ENCODE results near the gene STIM2.
"Not testable (repeated sequence)": the region's sequence is repeated elsewhere in the genome, so short reads cannot be mapped to it uniquely, and the experiment has no call there.

STIM2 gene

DNA sequence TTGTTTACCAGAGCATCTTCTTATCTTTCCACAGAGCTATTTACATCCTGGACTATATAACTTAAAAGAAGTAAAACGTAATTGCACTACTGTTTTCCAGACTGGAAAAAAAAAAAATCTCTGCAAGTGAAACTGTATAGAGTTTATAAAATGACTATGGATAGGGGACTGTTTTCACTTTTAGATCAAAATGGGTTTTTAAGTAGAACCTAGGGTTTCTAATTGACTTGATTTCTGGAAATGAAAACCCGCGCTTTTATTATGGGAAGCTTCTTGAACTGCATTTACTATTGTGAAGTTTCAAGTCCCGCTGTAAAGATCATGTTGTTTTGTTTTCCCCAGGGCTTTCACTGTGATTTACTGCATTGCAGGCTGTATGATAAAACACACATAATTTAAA, 162.7 kb downstream of the STIM2 start:
- Histone ChIP-seq H3K9me3 (ENCODE audit: control insufficient read depth, insufficient read depth, low read length) (no peaks in the 10 kb centered on the region), H3K9ac (ENCODE audit: low read depth, low read length) (no peak overlapping the region), H3K27ac (ENCODE audit: low read depth, low read length) (no peak overlapping the region), H3K4me3 (ENCODE audit: low read depth, low read length) (no peak overlapping the region), H3K27me3 (ENCODE audit: control insufficient read depth, insufficient read depth, low read length) (no peaks in the 10 kb centered on the region), H3K4me1 (ENCODE audit: control insufficient read depth, insufficient read depth, low read length) (no peaks in the 10 kb centered on the region), H3K36me3 (ENCODE audit: control insufficient read depth, insufficient read depth, low read length) (no peaks in the 10 kb centered on the region)

GRCh38 chr4:27024805-27025204, 164.2 kb downstream of the STIM2 start:
- no peaks in the 10 kb centered on the region for H3K27me3 ChIP-seq (ENCODE audit: control insufficient read depth, insufficient read depth, low read length)
- no peak overlapping the region for H3K9ac ChIP-seq (ENCODE audit: low read depth, low read length)
- no peak overlapping the region for H3K27ac ChIP-seq (ENCODE audit: low read depth, low read length)
- no peaks in the 10 kb centered on the region for H3K4me1 ChIP-seq (ENCODE audit: control insufficient read depth, insufficient read depth, low read length)
- no peaks in the 10 kb centered on the region for H3K9me3 ChIP-seq (ENCODE audit: control insufficient read depth, insufficient read depth, low read length)
- H3K4me3 ChIP-seq (ENCODE audit: low read depth, low read length): no peak overlapping the region
- no peaks in the 10 kb centered on the region for H3K36me3 ChIP-seq (ENCODE audit: control insufficient read depth, insufficient read depth, low read length)

GRCh38 chr4:27027428-27027827, 166.8 kb downstream of the STIM2 start:
- no peak overlapping the region for H3K9ac ChIP-seq (ENCODE audit: low read depth, low read length)
- no peaks in the 10 kb centered on the region for H3K27me3 ChIP-seq (ENCODE audit: control insufficient read depth, insufficient read depth, low read length)
- H3K27ac ChIP-seq (ENCODE audit: low read depth, low read length): no peak overlapping the region
- no peaks in the 10 kb centered on the region for H3K9me3 ChIP-seq (ENCODE audit: control insufficient read depth, insufficient read depth, low read length)
- no peak overlapping the region for H3K4me3 ChIP-seq (ENCODE audit: low read depth, low read length)
- no peaks in the 10 kb centered on the region for H3K36me3 ChIP-seq (ENCODE audit: control insufficient read depth, insufficient read depth, low read length)
- no peaks in the 10 kb centered on the region for H3K4me1 ChIP-seq (ENCODE audit: control insufficient read depth, insufficient read depth, low read length)

- H3K9me3 ChIP-seq (ENCODE audit: control insufficient read depth, insufficient read depth, low read length); H3K27me3 ChIP-seq (ENCODE audit: control insufficient read depth, insufficient read depth, low read length); H3K4me1 ChIP-seq (ENCODE audit: control insufficient read depth, insufficient read depth, low read length); H3K27ac ChIP-seq (ENCODE audit: low read depth, low read length); H3K36me3 ChIP-seq (ENCODE audit: control insufficient read depth, insufficient read depth, low read length); H3K9ac ChIP-seq (ENCODE audit: low read depth, low read length); H3K4me3 ChIP-seq (ENCODE audit: low read depth, low read length): not testable (repeated sequence)
These were observed 174.5 kb downstream of the STIM2 start for GRCh38 chr4:27035127-27035526.

DNA sequence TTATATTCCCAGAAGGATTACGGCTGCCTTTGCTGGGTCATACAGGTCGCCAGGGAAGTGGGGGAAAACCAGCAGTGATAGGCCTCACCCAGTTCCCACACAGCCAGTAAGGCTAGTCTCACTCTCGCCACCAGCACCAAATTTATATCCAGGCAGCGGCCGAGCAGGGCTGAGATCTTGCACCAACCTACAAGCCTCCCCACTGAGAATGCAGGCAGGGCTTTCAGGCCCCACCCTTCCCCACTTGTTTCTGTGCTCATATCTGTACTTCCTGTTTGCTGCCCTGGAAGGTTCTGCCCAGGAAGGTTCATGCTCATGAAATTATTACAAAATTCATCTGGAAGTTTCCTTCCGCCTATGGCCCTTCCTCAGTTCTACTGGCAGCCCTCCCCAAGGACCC, 179.7 kb downstream of the STIM2 start:
- H3K4me1 ChIP-seq (ENCODE audit: control insufficient read depth, insufficient read depth, low read length): no peaks in the 10 kb centered on the region
- no peaks in the 10 kb centered on the region for H3K9me3 ChIP-seq (ENCODE audit: control insufficient read depth, insufficient read depth, low read length)
- no peak overlapping the region for H3K4me3 ChIP-seq (ENCODE audit: low read depth, low read length)
- no peaks in the 10 kb centered on the region for H3K36me3 ChIP-seq (ENCODE audit: control insufficient read depth, insufficient read depth, low read length)
- H3K27ac ChIP-seq (ENCODE audit: low read depth, low read length): no peak overlapping the region
- H3K9ac ChIP-seq (ENCODE audit: low read depth, low read length): no peak overlapping the region
- H3K27me3 ChIP-seq (ENCODE audit: control insufficient read depth, insufficient read depth, low read length): no peaks in the 10 kb centered on the region

DNA sequence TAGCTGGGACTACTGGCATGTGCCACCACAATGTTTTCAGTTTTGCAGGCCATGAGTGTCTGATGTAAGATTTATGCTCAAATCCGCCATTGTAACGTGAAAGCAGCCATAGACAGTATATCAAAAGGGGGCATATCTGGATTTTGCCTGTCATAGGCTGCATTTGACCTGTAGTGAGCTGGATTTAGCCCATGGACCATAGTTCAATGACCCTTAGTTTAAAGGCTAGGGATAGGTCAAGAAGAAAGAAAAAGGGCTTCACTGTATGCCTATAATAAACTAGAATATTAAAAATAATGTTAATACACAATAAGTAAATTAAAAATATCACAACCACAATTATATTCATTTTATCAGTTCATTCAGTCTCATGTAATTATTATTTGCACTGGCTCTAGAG, 181.8 kb downstream of the STIM2 start:
- Histone ChIP-seq H3K27me3 (ENCODE audit: control insufficient read depth, insufficient read depth, low read length) (no peaks in the 10 kb centered on the region), H3K4me1 (ENCODE audit: control insufficient read depth, insufficient read depth, low read length) (no peaks in the 10 kb centered on the region)

DNA sequence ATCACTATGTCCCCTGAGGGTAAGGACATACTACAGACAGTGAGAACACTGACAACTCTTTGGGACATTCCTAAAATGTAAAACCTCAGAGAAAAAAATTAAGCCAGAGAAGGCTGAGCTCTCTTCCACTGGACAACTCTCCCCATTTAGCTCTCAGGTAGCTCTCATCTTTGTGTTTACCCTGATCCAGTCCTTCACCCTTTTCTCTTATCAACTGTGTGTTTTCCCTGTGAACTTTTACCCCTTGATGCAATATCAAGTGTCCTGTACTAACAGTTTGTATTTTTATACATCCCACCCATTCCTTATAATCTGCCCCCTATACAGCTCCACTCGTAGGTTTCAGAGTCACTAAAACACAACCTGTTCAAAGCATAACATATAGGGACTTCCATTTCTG, 182.6 kb downstream of the STIM2 start:
- no peak overlapping the region for H3K9ac ChIP-seq (ENCODE audit: low read depth, low read length)
- no peaks in the 10 kb centered on the region for H3K27me3 ChIP-seq (ENCODE audit: control insufficient read depth, insufficient read depth, low read length)
- H3K9me3 ChIP-seq (ENCODE audit: control insufficient read depth, insufficient read depth, low read length): no peaks in the 10 kb centered on the region
- H3K36me3 ChIP-seq (ENCODE audit: control insufficient read depth, insufficient read depth, low read length): no peaks in the 10 kb centered on the region
- no peaks in the 10 kb centered on the region for H3K4me1 ChIP-seq (ENCODE audit: control insufficient read depth, insufficient read depth, low read length)
- no peak overlapping the region for H3K27ac ChIP-seq (ENCODE audit: low read depth, low read length)
- no peak overlapping the region for H3K4me3 ChIP-seq (ENCODE audit: low read depth, low read length)

More for the DNA sequence above, 181.8 kb downstream of the STIM2 start:
- no peak overlapping the region for H3K4me3 ChIP-seq (ENCODE audit: low read depth, low read length)
- H3K36me3 ChIP-seq (ENCODE audit: control insufficient read depth, insufficient read depth, low read length): no peaks in the 10 kb centered on the region
- no peaks in the 10 kb centered on the region for H3K9me3 ChIP-seq (ENCODE audit: control insufficient read depth, insufficient read depth, low read length)
- H3K27ac ChIP-seq (ENCODE audit: low read depth, low read length): no peak overlapping the region
- H3K9ac ChIP-seq (ENCODE audit: low read depth, low read length): no peak overlapping the region

DNA sequence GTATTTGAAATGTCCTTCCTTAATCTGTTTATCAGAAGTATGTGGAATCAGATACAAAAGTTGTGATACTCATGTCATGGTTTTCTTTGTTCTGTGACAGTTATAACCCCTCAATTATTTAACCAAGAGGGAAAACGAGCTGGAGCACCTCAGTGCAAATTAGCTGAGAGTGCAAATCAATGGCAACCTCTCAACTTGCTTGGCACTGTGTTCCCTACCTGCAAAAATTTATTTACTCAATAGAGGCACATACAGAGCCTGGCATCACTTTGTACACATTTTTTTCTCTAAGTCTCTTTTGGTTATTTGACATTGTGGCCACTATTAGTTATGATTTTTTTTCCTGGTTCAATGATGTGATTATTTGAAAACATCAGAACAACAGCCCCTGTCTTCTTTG, 186.2 kb downstream of the STIM2 start:
- Histone ChIP-seq H3K27me3 (ENCODE audit: control insufficient read depth, insufficient read depth, low read length) (no peaks in the 10 kb centered on the region), H3K27ac (ENCODE audit: low read depth, low read length) (no peak overlapping the region)

DNA sequence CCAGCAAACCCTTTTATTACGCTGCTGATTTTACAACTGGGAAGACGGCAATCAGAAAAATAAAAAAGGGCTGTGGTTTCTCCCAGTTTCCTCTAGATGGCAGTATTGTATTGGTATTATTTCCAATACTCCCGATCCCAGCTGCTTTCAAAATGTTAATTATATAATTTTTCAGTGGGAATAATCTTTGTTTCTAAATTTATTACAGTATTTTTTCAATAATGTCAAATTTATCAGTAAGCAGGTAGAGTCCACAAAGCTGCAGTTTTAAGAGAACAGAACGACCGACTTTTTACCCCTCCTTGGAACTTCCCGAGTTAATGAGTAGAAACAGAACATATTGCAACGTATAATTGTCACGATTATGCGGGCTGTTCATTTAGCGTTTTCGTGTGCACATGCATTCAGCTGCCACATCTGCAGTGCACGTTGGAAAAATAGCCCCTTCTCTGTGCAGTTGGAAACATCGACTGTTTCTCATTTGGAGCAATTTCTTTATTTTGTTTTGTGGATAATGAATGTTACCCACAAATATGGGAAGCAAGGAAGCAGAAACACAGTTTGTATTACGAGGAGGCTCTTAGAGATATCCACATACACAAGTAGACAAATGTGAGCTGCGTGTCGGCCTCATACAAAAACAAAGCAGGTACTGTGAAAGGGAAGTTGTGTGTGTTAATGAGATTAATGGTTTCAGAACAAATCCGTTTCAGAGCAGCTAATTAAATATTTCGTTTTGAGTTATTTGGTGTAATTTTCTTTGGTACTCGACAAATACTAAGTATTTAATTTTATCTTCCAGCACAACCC, 188.0 kb downstream of the STIM2 start:
- H3K9me3 ChIP-seq (ENCODE audit: control insufficient read depth, insufficient read depth, low read length): no peaks in the 10 kb centered on the region
- no peak overlapping the region for H3K27ac ChIP-seq (ENCODE audit: low read depth, low read length)
- no peaks in the 10 kb centered on the region for H3K27me3 ChIP-seq (ENCODE audit: control insufficient read depth, insufficient read depth, low read length)
- H3K4me1 ChIP-seq (ENCODE audit: control insufficient read depth, insufficient read depth, low read length): peaks cover 5% of the 10 kb centered on the region; the same call in 1 of the 2 replicates
- H3K9ac ChIP-seq (ENCODE audit: low read depth, low read length): no peak overlapping the region
- no peak overlapping the region for H3K4me3 ChIP-seq (ENCODE audit: low read depth, low read length)
- no peaks in the 10 kb centered on the region for H3K36me3 ChIP-seq (ENCODE audit: control insufficient read depth, insufficient read depth, low read length)

More for the DNA sequence above, 186.2 kb downstream of the STIM2 start:
- Histone ChIP-seq H3K9me3 (ENCODE audit: control insufficient read depth, insufficient read depth, low read length) (no peaks in the 10 kb centered on the region), H3K36me3 (ENCODE audit: control insufficient read depth, insufficient read depth, low read length) (no peaks in the 10 kb centered on the region), H3K4me1 (ENCODE audit: control insufficient read depth, insufficient read depth, low read length) (peaks cover 5% of the 10 kb centered on the region; the same call in 1 of the 2 replicates), H3K4me3 (ENCODE audit: low read depth, low read length) (no peak overlapping the region), H3K9ac (ENCODE audit: low read depth, low read length) (no peak overlapping the region)

DNA sequence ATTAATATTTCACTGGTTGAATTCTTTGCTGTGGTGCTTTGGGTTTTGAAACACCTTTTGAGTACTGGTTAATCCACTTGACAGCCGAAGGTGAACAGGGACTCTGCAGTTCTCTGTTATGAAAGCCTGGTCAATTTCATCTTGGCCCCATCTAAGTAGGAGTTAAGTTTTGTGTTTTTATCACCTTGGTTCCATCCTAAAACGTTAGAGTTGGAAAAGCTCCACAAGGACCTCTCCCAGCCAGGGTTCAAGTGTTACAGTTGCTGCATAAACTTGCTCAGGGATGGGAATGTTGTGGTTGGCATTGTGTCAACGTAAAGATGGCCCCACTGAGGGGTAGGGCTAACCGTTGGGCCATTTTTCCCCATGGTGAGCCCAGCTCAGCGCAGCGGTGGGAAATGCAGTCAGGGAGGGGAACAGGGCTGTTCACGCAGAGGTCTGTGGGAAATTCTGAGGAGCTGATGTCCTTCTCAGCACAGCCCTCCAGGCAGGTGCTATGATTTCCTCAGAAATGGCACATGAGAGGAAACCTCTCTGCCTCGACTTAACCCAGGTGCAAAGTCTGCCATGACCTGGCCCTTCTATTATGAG, 188.7 kb downstream of the STIM2 start:
- H3K4me1 ChIP-seq (ENCODE audit: control insufficient read depth, insufficient read depth, low read length): peaks cover 5% of the 10 kb centered on the region; the same call in 1 of the 2 replicates
- no peaks in the 10 kb centered on the region for H3K9me3 ChIP-seq (ENCODE audit: control insufficient read depth, insufficient read depth, low read length)
- H3K4me3 ChIP-seq (ENCODE audit: low read depth, low read length): no peak overlapping the region
- no peak overlapping the region for H3K9ac ChIP-seq (ENCODE audit: low read depth, low read length)
- H3K27me3 ChIP-seq (ENCODE audit: control insufficient read depth, insufficient read depth, low read length): no peaks in the 10 kb centered on the region
- H3K27ac ChIP-seq (ENCODE audit: low read depth, low read length): no peak overlapping the region
- H3K36me3 ChIP-seq (ENCODE audit: control insufficient read depth, insufficient read depth, low read length): no peaks in the 10 kb centered on the region

DNA sequence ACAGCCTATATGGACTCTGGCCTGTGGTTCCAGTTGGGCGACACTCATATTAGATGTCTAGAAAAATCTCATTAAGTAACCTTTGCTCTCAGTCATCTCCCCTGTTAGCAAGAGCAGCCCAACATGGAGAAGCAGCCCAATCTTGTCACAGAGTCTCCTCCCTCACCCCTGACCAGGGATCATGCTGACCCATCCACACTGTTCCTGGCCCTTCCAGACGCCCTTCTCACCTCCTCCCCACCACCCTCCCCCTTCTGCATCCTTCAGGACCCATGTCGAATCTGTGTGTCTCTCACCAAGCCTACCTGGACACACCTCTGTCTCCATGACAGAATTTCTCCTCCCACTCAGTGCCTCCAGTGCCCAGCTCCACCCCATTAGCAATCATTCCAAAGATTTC, 190.1 kb downstream of the STIM2 start:
- Histone ChIP-seq H3K4me3 (ENCODE audit: low read depth, low read length) (no peak overlapping the region), H3K9me3 (ENCODE audit: control insufficient read depth, insufficient read depth, low read length) (no peaks in the 10 kb centered on the region), H3K36me3 (ENCODE audit: control insufficient read depth, insufficient read depth, low read length) (no peaks in the 10 kb centered on the region), H3K4me1 (ENCODE audit: control insufficient read depth, insufficient read depth, low read length) (peaks cover 5% of the 10 kb centered on the region; the same call in 1 of the 2 replicates), H3K27ac (ENCODE audit: low read depth, low read length) (no peak overlapping the region), H3K9ac (ENCODE audit: low read depth, low read length) (no peak overlapping the region), H3K27me3 (ENCODE audit: control insufficient read depth, insufficient read depth, low read length) (no peaks in the 10 kb centered on the region)

Data from HUES48 (cell line).